RWPE1 (cell line): ENCODE data around the gene TMEM247.

Experiments
- CTCF ChIA-PET: fragments of 350-600 bp; sonication (Branson Sonifier 250); formaldehyde crosslinking; extraction: SDS; loops from one replicate; lab custom pipeline; 2021; lab: Yijun Ruan, JAX
- POLR2A ChIA-PET: fragments of 400-600 bp; formaldehyde crosslinking; extraction: SDS; loops from one replicate; lab custom pipeline; 2020; ENCODE audit warnings: antibody characterized with exemption; ENCODE audit not compliant: low non-redundant PET; lab: Yijun Ruan, JAX
- DNase-seq: peaks from one replicate; pipeline ENCODE4 v3.0.0; 2012; ENCODE audit warnings: low spot score
- H3K27ac ChIP-seq: fragments of 450-650 bp; 2 replicates; pipeline ENCODE4 v1.5.1; 2017
- TF ChIP-seq, protein P1 (sequence below): fragments of 450-650 bp; conservative IDR thresholded peaks from 2 replicates; pipeline ENCODE4 v1.5.1; 2017; ENCODE audit warnings: low read depth, mild to moderate bottlenecking

The TMEM247 gene

GRCh38 chr2:46449700-46450099 is 29.7 kb upstream of the TMEM247 start:
- TF ChIP-seq, protein P1, sequence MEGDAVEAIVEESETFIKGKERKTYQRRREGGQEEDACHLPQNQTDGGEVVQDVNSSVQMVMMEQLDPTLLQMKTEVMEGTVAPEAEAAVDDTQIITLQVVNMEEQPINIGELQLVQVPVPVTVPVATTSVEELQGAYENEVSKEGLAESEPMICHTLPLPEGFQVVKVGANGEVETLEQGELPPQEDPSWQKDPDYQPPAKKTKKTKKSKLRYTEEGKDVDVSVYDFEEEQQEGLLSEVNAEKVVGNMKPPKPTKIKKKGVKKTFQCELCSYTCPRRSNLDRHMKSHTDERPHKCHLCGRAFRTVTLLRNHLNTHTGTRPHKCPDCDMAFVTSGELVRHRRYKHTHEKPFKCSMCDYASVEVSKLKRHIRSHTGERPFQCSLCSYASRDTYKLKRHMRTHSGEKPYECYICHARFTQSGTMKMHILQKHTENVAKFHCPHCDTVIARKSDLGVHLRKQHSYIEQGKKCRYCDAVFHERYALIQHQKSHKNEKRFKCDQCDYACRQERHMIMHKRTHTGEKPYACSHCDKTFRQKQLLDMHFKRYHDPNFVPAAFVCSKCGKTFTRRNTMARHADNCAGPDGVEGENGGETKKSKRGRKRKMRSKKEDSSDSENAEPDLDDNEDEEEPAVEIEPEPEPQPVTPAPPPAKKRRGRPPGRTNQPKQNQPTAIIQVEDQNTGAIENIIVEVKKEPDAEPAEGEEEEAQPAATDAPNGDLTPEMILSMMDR, result no peak
- no peak for DNase-seq
- ChIA-PET POLR2A (no interaction called here), CTCF (no interaction called here)
- no peak overlapping the region for H3K27ac ChIP-seq

- ChIA-PET POLR2A (no interaction called here), CTCF (no interaction called here)
- DNase-seq, result no peak
- peak overlapping the region; percentile 77 for H3K27ac ChIP-seq
- TF ChIP-seq, protein P1, result no peak
Observed at GRCh38 chr2:46451131-46451711, 28.1 kb upstream of the TMEM247 start.

- ChIA-PET CTCF (no interaction called here), POLR2A (no interaction called here)
- no peak for DNase-seq
- H3K27ac ChIP-seq, result no peak overlapping the region
- TF ChIP-seq, protein P1, result no peak
Observed at GRCh38 chr2:46456789-46457188, 22.6 kb upstream of the TMEM247 start.

DNA sequence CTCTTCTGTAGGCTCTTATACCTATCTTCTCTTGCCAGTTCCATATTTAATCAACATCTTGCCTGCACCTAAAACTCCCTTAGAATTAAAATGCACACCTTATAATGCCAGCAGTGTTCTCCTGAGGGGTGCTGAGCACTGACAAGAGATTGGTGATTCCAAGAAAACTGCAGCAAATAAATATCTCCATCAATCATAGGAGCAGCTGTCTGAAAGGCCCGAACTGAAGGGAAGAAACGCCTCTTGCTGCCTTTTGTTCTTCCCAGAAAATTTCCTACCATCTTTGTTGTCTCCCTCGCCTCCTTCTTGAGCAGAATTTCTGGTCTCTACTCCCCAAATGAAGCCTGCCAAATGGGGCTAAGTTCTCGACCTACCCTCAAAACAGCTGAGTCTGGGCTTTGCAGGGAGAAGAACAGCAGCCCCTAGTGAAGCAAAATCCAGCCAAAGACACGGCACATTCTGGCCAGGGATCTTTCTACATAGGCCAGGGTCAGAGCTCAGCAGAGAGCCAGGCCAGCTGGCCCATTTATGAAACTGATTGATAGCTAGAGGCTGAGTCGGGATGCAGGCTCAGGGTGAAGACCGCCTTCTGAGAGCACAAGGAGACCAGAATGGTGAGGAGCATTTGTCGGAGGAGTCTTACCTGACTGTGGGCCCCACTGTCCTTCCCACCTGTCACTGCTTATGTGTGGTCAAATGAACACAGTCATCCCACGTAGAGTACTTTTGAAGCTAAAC is 20.4 kb upstream of the TMEM247 start:
- no peak overlapping the region for H3K27ac ChIP-seq
- ChIA-PET POLR2A (no interaction called here), CTCF (no interaction called here)
- TF ChIP-seq, protein P1, result no peak
- no peak for DNase-seq

GRCh38 chr2:46459694-46460093 is 19.7 kb upstream of the TMEM247 start:
- CTCF ChIA-PET, result interaction anchor here (1.0 kb wide), 1 partner anchor 466 kb away, joined by 5 read pairs; no protein-coding TSS in a partner anchor
- no peak overlapping the region for H3K27ac ChIP-seq
- POLR2A ChIA-PET, result no interaction called here
- TF ChIP-seq, protein P1, result no peak
- no peak for DNase-seq

- DNase-seq, result no peak
- peak overlapping the region; percentile 33 for H3K27ac ChIP-seq
- ChIA-PET POLR2A (no interaction called here), CTCF (interaction anchor here (0.6 to 1.0 kb wide), 5 partner anchors 21 to 467 kb away, joined by 3 to 5 read pairs (median 3); no protein-coding TSS in a partner anchor)
- TF ChIP-seq, protein P1, result no peak
Observed at GRCh38 chr2:46460241-46460921, 19.0 kb upstream of the TMEM247 start.
